Hypothalamus (tissue), 51 donors: Measurements from ENCODE around the gene BCAS1.

Source experiments
- DNase-seq, 51 donors: peaks; one replicate each; lab custom pipeline; 2025; lab: John Stamatoyannopoulos, UW

Gene BCAS1

DNA sequence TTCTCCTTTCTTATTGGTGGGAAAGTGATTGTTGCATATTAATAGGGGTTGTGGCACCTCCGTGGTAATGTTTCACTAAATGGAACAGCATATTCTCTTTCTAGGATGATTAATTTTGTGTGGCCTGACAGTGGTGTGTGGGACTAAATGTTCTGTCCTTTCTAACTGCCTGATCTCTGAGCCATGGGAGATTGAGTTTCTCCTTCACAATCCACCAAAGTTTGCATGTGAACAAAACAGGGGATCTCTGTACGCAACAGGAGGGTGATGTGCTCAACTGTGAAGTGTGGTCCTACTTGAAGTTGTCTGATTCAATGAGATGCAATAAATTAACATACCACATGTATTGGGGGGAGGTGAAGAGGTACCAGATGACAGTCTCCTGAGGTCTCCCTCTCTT is 19.3 kb downstream of the BCAS1 start:
- DNase-seq: no peak

DNA sequence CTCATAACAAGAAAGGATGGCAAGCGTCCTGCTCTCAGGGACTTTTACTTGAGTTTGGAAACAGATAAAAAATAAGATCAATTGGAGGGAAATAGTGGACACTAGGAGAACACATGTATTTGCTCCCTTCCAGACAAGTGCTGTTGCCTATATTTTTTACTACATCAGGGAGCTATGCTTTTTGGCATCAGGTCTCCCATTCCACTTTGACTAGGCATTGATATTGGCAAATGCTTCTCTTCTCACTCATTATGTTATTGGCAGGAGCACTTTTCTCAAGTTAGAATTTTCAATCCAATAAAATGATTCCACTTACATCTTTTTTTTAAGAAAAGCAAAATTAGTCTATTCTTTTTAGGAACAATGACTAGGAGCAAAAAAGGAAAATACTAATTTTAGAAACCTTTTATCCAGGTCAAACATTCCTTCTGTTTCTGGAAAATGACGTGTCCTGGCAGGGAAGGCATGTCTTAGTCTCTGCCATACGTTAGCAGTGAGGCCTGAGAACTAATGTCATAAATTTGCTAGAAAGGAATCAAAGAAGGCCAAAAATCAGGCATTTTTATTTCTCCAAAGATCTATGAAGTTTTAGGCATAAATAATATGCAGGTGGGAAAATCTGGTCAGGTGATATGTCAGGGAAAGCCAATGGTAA is 21.4 kb downstream of the BCAS1 start:
- DNase-seq: no peak

DNA sequence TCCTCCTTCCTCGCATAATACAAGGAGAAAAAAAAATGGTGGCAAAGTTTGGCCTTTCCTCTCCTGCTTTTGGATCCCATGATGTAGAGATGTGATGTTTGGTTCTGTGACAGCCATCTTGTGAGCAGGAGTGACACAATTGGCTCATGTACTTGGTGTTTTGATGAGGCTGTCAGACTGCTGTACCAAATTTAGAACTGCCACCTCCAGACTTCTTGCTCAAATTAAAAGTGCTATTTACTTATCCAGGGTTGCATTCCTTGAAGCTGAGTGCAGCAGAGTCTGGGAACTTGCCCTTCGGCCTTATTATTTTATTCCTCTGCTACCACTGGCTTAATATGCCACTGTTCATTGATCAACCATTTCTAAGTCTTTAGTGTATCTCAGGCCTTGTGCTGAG is 21.9 kb downstream of the BCAS1 start:
- no peak for DNase-seq

DNA sequence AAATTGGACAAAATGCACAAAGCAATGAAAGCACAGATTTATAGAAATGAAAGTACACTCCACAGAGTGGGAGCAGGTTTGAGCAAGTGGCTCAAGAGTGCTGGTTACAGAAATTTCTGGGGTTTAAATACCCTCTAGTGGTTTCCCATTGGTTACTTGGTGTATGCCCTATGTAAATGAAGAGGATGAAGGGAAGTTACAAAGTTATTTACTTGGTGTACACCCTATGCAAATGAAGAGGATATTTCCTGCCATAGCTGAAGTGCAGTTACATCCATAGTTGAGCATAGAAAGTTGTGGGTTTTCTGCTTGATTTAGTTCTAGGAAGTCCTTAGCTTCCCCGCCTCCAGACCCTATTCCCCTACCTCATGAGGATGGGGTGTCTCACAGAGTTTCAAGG is 22.7 kb downstream of the BCAS1 start:
- DNase-seq: no peak

DNA sequence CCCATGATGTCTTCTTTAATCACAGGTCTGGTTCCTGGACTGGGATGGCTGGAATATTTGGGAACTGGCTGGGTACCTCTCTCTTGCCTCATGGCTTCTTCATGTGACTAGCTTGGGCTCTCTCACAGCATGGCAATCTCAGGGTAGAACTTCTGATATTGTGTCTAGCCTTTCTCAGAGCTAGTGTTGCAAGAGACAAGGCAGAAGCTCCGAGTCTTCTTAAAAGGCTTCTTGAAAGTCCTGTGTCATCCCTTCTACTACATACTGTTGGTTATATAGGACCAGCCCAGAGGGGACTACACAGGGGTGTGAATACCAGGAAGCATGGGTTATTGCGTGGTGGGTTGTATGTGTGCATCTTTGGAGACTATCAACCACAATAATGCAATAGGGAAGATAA is 23.3 kb downstream of the BCAS1 start:
- no peak for DNase-seq

DNA sequence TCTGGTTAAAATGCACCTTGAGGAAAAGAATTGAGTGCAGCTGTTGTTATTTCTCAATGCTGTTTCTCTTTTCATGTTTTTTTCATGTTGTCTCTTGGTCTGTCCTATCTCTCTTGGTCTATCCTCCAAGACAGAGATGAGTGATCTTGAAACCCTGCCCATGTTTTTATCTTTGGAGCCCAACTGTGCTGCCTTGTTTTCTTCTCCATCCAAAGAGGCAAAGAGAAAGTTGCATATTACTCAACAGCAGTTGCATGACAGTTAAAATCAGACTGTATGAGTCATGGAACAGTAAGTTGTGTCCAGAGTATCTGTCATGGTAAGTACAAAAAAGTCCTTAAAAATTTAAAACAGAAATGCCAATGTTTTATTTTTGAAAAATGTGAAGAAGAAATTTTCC is 26.2 kb downstream of the BCAS1 start:
- no peak for DNase-seq

DNA sequence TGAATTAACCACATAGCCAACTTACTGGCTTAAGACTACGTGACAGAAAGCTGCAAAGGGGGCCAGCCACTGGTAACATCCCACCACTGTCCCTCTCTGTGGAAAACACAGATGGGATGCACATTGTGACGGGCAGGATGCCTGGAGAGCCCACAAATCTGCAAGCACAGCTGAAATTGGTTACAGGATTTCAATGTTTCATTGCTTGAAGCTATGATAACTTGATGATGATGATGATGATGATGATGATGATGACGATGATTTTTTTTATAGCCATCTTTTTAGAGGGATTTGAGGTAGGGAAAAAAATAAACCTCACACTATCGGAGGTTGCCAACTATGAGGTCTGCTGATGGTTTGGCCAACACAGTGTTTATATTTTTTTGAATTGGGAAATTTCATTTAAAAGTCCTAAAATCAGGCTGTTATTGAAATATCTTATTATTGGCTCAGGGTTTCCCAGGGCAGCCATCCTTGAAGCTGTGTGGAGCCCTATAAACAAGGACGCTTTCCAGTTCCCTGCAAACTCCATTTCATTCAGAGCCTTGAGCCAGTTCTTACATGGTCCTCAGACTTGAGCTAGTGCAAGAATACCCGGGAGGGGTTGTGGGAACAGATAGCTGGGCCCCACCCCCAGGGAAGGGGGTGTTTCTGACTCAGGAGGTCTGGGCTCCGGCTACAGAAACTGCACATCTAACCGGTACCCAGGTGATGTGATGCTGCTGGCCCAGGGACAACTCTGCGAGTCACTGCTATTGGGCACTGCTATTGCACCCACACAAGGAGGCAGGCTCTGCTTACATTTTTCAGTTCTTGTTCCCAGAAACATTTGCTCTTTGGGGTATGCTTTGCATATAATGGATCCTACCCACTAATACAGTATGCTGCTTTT is 27.1 kb downstream of the BCAS1 start:
- peak in 1 of 51 donors; percentile 31 for DNase-seq

DNA sequence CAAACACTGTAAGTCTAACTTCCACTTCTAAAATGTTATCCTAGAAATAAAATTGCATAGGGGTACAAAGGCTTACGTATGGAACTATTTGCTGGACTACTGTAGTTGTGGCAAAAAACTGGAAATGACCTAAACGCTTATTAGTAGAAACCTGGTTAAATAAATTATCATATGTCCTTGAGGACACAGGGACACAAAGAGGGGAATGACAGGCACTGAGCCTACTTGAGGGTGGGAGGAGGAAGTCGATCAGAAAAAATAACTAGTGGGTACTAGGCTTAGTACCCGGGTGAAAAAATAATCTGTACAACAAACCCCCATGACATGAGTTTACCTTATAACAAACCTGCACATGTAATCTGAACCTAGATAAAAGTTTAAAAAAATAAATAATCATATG is 28.4 kb downstream of the BCAS1 start:
- DNase-seq: no peak

DNA sequence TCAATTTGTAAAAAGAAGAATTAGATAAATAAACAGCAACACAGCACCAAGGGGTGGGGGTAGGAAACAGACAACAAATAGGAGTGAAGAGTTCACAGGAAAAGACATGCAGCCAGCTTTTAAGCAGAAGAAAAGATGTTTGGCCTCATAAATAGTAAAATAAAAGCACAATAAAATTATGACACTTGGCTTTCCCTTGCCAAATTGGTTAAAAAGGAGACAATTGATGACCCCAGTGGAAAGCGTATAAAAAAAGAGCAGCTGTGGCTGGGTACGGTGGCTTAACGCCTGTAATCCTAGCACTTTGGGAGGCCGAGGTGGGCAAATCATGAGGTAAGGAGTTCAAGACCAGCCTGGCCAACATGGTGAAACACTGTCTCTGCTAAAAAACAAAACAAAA is 29.1 kb downstream of the BCAS1 start:
- no peak for DNase-seq

DNA sequence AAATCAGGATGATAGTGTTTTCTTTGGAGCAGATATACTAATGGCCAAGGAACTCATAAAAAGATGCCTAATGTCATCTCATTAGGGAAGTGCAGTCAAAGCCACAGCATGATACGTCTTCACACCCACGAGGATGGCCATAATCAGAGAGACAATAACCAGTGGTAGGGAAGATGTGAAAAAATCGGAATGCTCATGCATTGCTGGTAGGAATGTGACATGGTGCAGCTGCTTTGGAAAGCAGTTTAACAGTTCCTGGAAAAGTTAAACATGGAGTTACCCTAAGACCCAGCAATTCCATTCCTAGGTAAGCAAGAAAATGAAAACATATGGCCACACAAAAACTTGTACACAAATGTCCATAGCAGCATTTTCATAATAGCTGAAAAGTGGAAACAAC is 29.9 kb downstream of the BCAS1 start:
- DNase-seq: no peak

DNA sequence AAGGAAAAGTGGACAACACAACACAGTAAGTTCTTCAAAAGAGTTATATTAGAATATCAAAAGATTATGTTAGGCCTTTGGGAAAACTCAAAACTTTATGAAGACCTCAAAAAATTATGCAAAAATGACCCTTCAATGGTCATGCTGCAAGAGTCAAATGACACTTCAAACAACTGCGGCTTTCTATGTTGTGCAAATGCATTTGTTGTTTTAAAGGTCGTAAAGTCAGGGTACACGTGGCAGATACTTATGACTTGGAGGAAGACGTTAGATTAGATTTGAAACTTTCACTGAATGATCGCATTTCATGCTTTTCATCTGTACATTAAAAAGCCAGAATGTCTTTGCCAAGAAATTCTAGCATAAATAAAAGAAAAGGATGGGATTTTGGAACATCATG is 31.4 kb downstream of the BCAS1 start:
- no peak for DNase-seq

DNA sequence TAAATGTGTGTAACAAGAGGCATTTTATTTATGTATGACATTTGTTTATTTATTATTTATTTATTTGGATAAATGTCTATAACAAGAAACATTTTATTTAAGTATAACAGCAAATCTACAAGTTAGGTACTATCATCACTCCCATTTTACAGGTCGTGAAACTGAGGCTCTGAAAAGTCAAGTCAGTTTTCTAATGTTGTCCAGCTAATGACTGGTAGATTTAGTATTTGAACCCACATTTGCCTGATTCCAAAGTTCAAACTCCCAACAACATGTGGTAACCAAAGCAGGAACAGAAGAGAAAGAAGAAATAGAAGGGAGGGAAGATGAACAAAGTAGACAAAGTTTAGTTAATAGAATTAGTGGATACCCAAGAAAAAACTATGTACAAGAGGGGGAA is 32.9 kb downstream of the BCAS1 start:
- DNase-seq: no peak

DNA sequence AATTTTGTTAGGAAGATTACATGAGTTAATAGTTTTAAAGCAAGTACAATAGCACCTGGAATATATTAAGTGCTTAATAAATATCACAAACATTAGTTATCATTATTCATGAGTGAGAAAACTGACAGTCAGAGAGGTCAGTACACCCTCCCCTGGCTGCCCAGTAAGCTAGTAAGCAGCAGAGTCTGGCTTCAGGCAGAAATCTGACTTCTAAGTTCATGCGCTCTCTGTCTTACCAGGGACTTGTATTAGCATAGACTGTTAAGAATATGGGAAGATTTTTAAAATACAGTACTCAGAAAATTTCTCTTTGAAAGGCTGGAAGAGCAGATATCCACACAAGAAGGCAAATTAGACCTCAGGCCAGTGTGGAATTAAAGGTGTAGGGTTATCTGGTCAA is 40.8 kb downstream of the BCAS1 start:
- no peak for DNase-seq

DNA sequence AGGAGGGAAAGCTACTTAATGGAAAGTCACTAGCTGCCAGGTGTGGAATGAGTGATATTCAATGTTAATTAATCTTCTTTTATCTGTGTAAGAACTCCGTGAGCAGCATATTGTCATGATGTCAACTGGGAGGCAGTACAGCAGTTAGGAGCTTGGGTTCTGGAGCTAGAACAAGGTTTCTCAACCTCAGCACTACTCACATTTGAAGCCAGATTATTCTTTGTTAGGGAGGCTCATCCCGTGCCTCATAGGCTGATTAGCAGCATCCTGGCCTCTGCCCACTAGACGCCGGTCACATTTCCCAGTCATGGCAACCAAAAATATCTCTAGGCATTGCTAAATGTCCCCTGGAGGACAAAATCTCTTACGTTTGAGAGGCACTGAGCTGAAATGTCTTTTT is 41.2 kb downstream of the BCAS1 start:
- DNase-seq: peak in 6 of 51 donors; percentile 1 to 43 (median 13)

DNA sequence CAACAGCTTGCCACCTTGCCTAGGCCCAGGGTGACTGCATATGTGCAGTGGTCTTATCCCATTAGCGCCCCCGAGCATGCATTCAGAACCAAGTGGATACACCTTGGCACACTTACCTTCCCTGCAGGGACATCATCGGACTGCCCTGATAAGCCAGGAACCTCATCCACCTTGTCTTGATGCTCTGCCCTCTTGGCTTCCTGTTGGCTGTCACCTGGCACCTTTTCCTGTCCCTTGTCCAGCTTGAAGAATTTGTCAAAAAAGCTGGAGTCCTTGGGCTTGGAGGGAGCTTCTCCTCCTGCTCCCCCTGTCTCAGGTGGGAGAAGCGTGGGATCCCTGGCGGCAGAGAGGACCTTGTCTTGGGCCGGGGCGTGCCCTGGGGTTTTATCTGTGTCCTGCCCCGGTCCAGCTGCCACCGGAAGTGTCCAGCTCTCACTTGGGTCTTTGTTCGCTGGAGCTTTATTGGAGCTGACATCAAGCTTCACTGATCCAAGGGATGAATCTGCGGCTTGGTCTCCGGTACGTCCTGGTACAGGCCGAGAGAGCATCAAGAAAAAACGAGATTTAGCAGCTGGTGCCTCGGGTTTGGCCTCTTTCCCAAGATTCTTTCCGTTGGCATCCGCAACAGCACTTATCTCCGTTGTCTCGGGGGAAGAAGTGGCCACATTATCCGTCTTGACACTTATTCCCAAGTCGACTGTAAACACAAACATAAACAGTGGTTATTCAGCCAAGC is 42.0 kb downstream of the BCAS1 start:
- DNase-seq: peak in 42 of 51 donors; percentile 13 to 87 (median 67)

DNA sequence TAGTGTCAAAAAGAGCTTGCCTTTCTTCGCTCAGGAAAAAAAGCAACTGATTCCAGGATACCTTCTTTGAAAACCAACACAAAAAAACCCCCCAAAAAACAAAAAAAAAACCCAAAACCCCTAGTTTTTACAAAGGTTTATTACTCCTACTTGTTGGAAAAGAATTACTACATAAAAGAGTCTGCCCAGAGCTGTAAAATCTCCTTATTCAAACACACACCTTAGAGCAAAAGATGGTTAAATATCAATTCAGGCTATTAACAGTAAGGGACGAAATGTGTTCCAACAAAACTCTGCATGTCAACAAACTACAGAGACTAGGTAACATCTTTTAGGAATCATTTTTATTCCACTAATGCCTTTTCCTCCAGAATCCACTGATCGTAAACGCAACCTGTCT is 42.7 kb downstream of the BCAS1 start:
- DNase-seq: no peak

DNA sequence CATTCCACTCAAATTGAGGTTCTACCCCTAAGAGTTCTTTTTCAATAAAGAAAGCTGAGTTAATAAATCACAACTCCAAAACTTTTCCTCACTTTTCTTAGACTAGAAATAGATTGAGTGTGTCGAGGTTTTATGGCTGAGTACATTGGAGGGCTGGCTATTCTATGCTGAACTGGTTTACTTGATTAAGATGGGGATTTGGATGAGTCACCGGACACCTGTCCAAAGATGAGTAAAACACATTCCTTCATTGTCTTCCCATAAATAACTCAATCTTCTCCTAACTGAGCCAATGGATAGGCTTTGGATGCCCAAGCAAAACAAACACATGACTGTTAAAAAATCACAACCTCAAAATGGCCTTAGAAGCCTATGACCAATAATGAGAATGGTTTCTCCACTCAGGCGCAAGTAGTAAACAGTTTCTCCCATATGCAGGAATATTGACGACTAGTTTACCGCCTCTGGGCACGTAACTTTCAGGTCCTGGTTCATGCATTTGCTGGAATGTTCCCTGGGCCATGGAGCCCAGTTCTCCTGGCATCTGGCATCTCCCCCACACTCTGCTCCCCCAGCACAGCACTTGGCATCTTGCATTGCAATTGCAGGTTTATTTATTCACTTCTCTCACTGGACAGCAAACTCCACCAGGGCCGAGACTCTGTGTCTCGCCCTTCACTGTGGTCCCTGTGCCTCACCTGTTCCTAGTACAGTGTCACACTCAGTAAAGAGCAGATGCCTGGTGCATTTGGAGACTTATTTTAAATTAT is 43.9 kb downstream of the BCAS1 start:
- peak in 12 of 51 donors; percentile 3 to 28 (median 10) for DNase-seq

DNA sequence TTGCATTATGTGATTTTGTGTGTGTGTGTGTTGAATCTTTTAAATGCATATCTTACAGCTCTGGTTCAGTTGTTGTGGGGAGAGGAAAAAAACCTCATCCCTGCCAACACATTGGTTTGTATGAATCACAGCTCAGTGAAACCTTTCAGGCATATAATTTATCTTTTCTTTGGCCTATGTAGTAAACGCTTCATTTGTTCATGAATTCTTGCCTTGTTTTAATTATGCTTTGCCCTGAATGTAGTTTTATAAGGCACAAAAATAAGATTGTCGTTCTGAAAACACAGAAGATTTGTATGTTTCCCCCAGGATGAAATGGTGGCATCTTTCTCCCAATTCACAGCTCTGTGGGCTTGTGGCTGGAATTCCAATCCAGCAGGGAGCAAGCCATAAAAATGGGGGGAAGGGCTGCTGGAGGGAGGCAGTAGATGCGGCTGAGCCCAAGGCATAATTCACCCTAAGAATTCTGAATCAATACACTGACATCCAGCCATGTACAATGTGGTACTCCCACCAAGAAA is 45.1 kb downstream of the BCAS1 start:
- DNase-seq: peak in 7 of 51 donors; percentile 1 to 52 (median 5)

DNA sequence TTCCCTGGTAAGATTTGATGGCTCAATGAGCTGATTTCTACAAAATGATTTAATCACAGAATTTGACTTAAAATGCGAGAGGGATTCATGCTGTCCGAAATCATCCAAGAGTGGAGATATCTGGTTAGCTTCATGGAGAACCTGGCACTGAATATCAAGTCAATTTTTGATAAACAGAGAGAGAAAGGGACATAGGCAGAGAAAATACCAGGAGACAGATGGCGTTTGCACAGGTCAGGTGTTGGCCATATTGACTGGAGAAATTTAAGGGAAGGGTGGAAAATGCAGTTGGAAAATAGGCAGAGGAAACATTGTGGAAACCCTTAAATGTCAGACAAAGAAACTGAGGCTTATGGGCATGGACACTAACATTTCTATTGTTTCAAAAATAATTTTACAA is 47.0 kb downstream of the BCAS1 start:
- no peak for DNase-seq

DNA sequence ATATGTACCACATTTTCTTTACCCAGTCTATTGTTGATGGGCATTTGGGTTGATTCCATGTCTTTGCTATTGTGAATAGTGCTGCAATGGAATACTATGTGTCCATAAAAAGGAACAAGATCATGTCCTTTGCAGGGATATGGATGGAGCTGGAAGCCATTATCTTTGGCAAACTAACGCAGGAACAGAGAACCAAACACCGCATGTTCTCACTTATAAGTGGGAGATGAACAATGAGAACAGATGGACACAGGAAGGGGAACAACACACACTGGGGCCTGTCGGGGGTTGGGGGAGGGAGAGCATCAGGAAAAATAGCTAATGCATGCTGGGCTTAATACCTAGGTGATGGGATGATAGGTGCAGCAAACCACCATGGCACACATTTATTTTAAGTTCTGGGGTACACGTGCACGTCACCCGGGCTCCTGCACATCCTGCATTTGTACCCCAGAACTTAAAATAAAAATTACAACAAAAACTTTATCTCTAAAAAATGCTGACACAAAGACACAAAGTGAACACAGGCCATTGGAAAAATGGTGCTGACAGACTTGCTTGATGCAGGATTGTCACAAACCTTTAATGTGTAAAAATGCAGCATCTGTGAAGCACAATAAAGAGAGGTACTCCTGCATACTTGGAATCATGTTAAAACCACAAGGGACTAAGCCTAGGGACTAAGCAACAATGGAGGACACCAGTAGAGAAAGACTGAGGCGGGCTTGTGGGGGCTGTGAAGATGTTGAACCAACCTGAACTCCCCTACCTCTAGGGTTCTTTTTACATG is 48.8 kb downstream of the BCAS1 start:
- DNase-seq: no peak
